ENCODE data around the gene CA4.
"Not testable (repeated sequence)": the region's sequence is repeated elsewhere in the genome, so short reads cannot be mapped to it uniquely, and the experiment has no call there.

Gene CA4

GRCh38 chr17:60149691-60150582, at the start of gene CA4:
CA4 (plus strand) TSS chr17:60149973; CDS start chr17:60150035, 62 bp downstream.
- peak; percentile 10 for DNase-seq

GRCh38 chr17:60100577-60100976, 49.2 kb upstream of the CA4 start:
- not testable (repeated sequence) for DNase-seq

GRCh38 chr17:60102015-60102631, 47.6 kb upstream of the CA4 start:
- not testable (repeated sequence) for DNase-seq

GRCh38 chr17:60102632-60103096, 47.1 kb upstream of the CA4 start:
- DNase-seq: no peak

GRCh38 chr17:60103957-60104356, 45.8 kb upstream of the CA4 start:
- DNase-seq: no peak

- DNase-seq: no peak
Observed at GRCh38 chr17:60106340-60107059, 43.3 kb upstream of the CA4 start.

GRCh38 chr17:60107526-60108257, 42.1 kb upstream of the CA4 start:
- no peak for DNase-seq

GRCh38 chr17:60108309-60108708, 41.5 kb upstream of the CA4 start:
- DNase-seq: not testable (repeated sequence)

GRCh38 chr17:60108712-60109111, 41.1 kb upstream of the CA4 start:
- DNase-seq: no peak

GRCh38 chr17:60109161-60109560, 40.6 kb upstream of the CA4 start:
- no peak for DNase-seq

GRCh38 chr17:60110586-60110985, 39.2 kb upstream of the CA4 start:
- DNase-seq: no peak

- not testable (repeated sequence) for DNase-seq
Observed at GRCh38 chr17:60111661-60112060, 38.1 kb upstream of the CA4 start.

GRCh38 chr17:60115364-60115763, 34.4 kb upstream of the CA4 start:
- DNase-seq: not testable (repeated sequence)

- DNase-seq: not testable (repeated sequence)
Observed at GRCh38 chr17:60116196-60116595, 33.6 kb upstream of the CA4 start.

- not testable (repeated sequence) for DNase-seq
Observed at GRCh38 chr17:60119162-60119561, 30.6 kb upstream of the CA4 start.

GRCh38 chr17:60119807-60120748, 29.7 kb upstream of the CA4 start:
- not testable (repeated sequence) for DNase-seq

- no peak for DNase-seq
Observed at GRCh38 chr17:60127068-60128064, 22.4 kb upstream of the CA4 start.

- no peak for DNase-seq
Observed at GRCh38 chr17:60128171-60128859, 21.5 kb upstream of the CA4 start.

GRCh38 chr17:60129164-60129563, 20.6 kb upstream of the CA4 start:
- DNase-seq: no peak

GRCh38 chr17:60130466-60130865, 19.3 kb upstream of the CA4 start:
- DNase-seq: no peak

Measured in NCI-H1105 treated with DMSO at 0.1 percent for 48 hours (cell line).